GM18951 (cell line): Measurements from ENCODE around the gene EDEM3.
"Not testable (repeated sequence)": the region's sequence is repeated elsewhere in the genome, so short reads cannot be mapped to it uniquely, and the experiment has no call there.

Experiments used
- POLR2A ChIP-seq: IDR thresholded peaks from 4 replicates; pipeline ENCODE4 v1.6.1; 2011; ENCODE audit warnings: mild to moderate bottlenecking; ENCODE audit not compliant: insufficient read length, insufficient read depth; ENCODE audit errors: extremely low read depth
- in situ Hi-C: fragments of 300-500 bp; cut with MboI; formaldehyde crosslinking; loops from one replicate; pipeline ENCODE4 v1.12.0; 2022; ENCODE audit warnings: low sequenced_read_pairs, mixed read lengths, inconsistent platforms; ENCODE audit not compliant: unreplicated experiment

The EDEM3 gene

DNA sequence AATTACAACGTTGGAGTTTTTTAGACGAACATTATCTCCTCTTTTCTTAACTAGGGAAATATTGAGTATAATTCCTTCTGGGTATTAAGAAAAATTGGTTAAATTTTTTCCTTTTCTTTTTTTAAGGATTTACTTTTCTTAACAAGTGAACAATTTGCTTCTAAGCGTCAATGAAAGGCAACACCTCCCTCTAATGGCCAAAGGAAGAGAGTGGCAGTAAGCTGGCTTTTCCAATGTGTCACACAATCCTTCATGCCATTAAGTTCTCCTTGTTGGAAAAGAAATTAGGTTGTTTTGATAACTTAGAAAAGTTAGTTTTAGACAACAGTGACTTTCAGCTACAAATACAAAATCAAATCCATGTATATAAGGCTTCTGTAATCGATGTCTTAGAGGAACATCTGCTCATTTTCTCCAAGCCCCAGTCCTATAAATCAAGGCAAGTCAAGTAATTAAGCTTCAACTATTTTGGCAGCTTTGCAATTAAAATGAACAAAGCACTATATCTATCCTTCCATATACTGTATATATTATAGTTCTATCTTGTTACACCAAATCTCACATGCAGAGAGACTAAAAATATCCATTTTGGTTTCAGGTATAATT lies 62.8 kb downstream of the EDEM3 start:
- no peak for TF ChIP-seq POLR2A
- in situ Hi-C loops, result no loop called here

- in situ Hi-C loops, result no loop called here
- no peak for TF ChIP-seq POLR2A
These were observed 68.1 kb downstream of the EDEM3 start for GRCh38 chr1:184686540-184686939.

DNA sequence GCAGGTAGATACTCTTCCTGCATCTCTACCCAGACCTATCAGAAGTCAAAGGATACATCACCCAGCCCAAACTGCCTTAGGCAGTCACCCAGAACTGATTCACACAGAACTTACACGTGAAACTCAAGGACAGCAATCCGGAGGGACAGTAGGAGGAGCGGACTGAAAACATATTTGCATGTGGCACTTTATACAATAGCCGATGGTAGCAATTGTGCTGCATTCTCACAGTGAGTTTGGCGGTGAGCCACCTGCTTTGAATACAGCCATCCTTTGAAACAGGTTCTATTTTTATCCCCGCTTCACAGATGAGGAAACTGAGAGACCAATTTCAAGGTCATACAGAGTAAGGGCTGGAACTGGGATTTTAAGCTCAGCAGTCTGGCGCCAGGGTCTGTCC lies 69.5 kb downstream of the EDEM3 start:
- in situ Hi-C loops, result no loop called here
- TF ChIP-seq POLR2A, result no peak

DNA sequence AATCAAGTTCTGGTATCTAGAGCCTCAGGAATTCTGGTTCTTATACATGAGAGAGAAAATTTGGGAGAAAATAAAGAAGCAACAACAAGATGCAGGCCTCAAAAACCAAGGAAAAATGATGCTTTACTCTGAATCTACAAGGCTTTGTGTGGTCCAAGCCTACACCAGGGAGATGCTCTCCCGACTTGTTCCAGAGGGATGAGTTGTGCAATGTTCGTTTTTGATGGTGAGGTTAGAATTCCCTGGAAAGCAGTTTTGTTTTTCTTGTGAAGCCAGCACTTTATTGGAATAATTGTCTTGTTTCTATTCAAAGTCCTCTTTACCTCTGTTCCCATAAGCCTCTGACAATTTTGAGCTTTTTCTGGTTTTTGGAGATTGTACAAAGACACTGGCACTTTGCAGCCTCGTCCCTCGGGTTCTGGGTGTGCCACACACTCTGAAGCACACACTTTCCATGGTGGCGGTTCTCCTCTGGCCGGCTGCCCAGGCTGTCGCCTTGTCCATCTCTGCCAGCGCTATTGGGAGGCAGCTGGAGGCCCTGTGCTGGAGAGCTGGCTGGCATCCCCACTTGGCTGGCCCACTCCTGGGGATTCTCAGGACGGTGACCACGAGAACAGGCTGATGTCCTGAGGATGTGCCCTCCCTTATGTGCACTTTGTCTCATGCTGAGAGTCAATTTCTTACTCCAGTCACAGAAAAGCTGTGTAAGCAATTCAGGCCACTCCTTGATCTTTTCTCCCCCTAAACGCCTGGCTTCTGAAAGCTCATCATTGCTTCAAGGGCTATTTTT lies 70.2 kb downstream of the EDEM3 start:
- no peak for TF ChIP-seq POLR2A
- in situ Hi-C loops, result no loop called here

GRCh38 chr1:184682956-184683355 lies 71.7 kb downstream of the EDEM3 start:
- TF ChIP-seq POLR2A, result no peak
- in situ Hi-C loops, result no loop called here

DNA sequence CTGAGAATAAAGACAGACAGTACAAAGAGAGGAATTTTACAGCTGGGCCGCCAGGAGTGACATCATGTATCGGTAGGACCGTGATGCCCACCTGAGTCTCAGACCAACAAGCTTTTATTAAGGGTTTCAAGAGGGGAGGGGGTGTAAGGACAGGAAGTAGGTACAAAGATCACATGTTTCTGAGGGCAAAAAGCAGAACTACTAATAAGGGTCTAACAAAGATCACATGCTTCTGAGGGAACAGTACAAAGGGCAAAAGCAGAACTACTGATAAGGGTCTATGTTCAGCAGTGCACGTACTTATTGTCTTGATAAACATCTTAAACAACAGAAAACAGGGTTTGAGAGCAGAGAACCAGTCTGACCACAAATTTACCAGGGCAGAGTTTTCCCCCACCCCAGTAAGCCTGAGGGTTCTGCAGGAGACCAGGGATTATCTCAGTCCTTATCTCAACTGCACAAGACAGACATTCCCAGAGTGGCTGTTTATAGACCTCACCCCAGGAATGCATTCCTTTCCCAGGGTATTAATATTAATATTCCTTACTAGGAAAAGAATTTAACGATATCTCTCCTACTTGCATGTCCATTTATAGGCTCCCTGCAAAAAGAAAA lies 73.9 kb downstream of the EDEM3 start:
- in situ Hi-C loops, result not testable (repeated sequence)

GRCh38 chr1:184679472-184679871 lies 75.2 kb downstream of the EDEM3 start:
- in situ Hi-C loops, result not testable (repeated sequence)

DNA sequence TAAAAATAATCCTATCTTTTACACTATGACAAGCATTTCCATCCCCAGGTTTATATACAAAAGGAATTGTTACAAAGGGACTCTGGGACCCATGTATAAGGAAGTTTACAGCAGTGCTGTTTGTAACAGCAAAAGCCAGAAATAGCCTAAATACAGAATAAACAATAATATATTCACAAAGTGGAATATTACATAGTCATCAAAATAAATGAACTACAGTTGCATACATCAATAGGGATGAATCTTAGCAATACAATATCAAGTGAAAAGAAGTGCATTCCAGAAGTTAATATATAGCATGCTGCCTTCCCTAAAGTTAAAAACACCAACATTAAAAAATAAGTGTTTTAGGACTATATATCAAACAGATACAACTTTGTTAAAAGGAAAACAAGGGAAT lies 77.3 kb downstream of the EDEM3 start:
- no peak for TF ChIP-seq POLR2A
- in situ Hi-C loops, result no loop called here

DNA sequence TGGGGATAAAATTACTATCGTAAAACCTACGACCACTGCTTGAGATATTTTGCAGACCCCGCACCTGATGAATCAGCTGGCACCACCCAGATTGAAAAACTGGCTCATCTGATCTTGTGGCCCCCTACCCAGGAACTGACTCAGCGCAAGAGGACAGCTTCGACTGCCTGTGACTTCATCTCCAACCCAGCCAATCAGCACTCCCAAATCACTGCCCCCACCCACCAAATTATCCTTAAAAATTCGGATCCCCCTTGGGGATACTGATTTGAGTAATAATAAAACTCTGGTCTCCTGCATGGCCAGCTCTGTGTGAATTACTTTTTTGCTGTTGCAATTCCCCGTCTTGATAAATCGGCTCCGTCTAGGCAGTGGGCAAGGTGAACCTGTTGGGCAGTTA lies 81.4 kb downstream of the EDEM3 start:
- in situ Hi-C loops, result no loop called here

DNA sequence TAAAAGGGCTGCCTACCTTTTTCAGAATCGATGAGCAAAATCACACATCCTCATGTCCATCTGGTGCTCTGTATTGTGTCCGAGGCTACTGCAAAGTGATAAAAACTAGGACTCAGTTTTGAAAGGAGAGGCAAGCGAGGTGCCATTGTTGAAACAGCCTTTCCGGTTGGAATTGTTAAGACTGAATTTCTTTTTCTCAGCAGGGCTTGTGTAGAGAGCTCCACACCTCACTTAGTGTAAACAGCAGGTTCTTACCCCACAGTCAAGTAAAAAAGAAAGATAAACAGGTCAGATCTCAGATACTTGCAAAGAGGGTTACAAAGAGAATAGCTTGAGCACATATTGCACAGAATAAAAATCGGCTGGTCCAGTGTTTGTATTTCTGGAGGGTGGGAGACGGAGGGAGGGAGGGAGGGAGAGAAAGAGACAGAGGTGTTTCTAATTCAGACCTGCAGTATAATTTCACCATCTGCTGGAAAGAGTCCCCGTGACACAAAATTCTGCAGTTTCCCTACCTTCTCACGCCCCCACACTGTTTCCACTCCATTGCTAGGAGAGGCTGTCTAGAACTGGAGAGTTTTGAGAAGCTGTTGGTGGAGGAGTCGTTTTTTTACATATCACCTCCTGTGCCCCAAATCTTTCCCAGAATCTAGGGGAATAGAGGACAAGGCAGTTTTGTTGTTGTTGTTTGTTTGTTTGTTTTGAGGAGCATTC lies 82.5 kb downstream of the EDEM3 start:
- in situ Hi-C loops, result no loop called here
- no peak for TF ChIP-seq POLR2A

More for the DNA sequence above, 81.4 kb downstream of the EDEM3 start:
- no peak for TF ChIP-seq POLR2A

DNA sequence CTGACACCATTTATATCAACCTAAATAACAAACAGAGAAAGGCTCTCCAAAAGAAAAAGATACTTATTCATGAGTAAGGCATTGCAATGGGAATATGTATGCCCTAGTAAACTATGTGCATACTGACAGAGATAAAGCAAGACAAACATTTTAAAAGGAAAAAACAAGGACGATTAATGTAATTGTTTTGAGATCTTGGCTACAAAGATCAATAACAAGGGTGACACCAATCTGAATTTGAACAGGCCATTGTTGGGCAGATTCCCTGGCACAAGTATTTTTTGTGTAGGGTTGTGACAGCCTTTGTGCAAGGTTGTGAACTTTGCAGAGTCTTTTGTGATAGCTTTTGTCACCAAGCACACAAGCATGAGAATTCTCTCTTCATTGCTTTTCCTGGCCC lies 85.3 kb downstream of the EDEM3 start:
- in situ Hi-C loops, result no loop called here
- TF ChIP-seq POLR2A, result no peak

DNA sequence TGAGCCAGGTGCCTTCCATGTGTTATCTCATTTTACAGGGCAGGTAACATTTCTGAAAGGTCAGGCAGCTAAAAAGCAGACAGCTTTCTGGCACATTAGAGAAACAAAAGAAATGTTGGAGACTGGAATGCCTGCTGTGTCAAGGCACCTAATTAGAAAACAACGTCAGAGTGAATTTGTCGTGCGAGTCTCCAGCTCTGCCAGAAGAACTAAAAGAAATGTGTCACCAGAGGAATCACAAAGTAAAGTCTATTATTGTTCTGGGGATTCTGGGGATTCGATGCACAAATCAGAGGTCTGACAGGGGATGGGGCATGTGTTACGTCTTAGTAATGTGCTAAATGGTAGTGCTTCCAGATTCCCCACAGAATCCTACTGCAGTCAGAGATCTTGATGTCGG lies 89.3 kb downstream of the EDEM3 start:
- in situ Hi-C loops, result no loop called here
- TF ChIP-seq POLR2A, result no peak

- in situ Hi-C loops, result no loop called here
- TF ChIP-seq POLR2A, result no peak
These were observed 90.0 kb downstream of the EDEM3 start for GRCh38 chr1:184664661-184665060.
